A673 (cell line): ENCODE measurements around the gene UVRAG. TPM values are rescaled to one million over a fixed set of nuclear protein-coding genes. Genes with fewer than 3 reads are reported as not detected.
"Not testable (repeated sequence)": the region's sequence is repeated elsewhere in the genome, so short reads cannot be mapped to it uniquely, and the experiment has no call there.

Experiments used
- BruUV-seq: library from RNA; stranded (reverse); fragments of 400-500 nt; replicated peaks from 2 replicates; lab custom pipeline; 2021; lab: Mats Ljungman, UMichigan
- CTCF ChIA-PET: fragments of 300-600 bp; sonication (Branson Sonifier 250); formaldehyde crosslinking; loops from one replicate; lab custom pipeline; 2022; ENCODE audit warnings: antibody characterized with exemption; lab: Charles Lee
- POLR2A ChIA-PET: fragments of 300-600 bp; sonication (Branson Sonifier 250); formaldehyde crosslinking; loops from one replicate; lab custom pipeline; 2022; ENCODE audit warnings: antibody characterized with exemption; ENCODE audit not compliant: low non-redundant PET; lab: Charles Lee
- DNase-seq: peaks from one replicate; pipeline ENCODE4 v3.0.0-alpha.2; 2015; ENCODE audit warnings: low spot score
- H3K27ac ChIP-seq: fragments of 200-600 bp; sonication (generic); 2 replicates; pipeline ENCODE4 v1.5.1; 2016; ENCODE audit warnings: mixed run types, low read depth, mild to moderate bottlenecking, mixed read lengths, antibody characterized with exemption, low read length; ENCODE audit not compliant: poor library complexity, severe bottlenecking
- H3K27me3 ChIP-seq: fragments of 200-600 bp; sonication (generic); replicated peaks from 2 replicates; pipeline ENCODE4 v1.6.1; 2017; ENCODE audit warnings: mixed run types, low read depth, mild to moderate bottlenecking, mixed read lengths, antibody characterized with exemption, low read length; ENCODE audit not compliant: insufficient read depth, poor library complexity
- H3K36me3 ChIP-seq: fragments of 200-600 bp; sonication (generic); 2 replicates; pipeline ENCODE4 v1.6.1; 2016; ENCODE audit warnings: mixed run types, mild to moderate bottlenecking, mixed read lengths, antibody characterized with exemption, low read length; ENCODE audit not compliant: insufficient read depth, poor library complexity, severe bottlenecking
- H3K4me1 ChIP-seq: fragments of 200-600 bp; sonication (generic); 2 replicates; pipeline ENCODE4 v1.6.1; 2017; ENCODE audit warnings: mixed run types, mild to moderate bottlenecking, mixed read lengths, antibody characterized with exemption, low read length; ENCODE audit not compliant: insufficient read depth, poor library complexity, severe bottlenecking
- H3K4me3 ChIP-seq: fragments of 200-600 bp; sonication (generic); 2 replicates; pipeline ENCODE4 v1.5.1; 2016; ENCODE audit warnings: low read depth, mixed run types, mild to moderate bottlenecking, mixed read lengths, low read length; ENCODE audit not compliant: poor library complexity, severe bottlenecking
- H3K9me3 ChIP-seq: fragments of 200-600 bp; sonication (generic); 2 replicates; pipeline ENCODE4 v1.6.1; 2016; ENCODE audit warnings: mixed run types, low read depth, mild to moderate bottlenecking, mixed read lengths, antibody characterized with exemption, low read length; ENCODE audit not compliant: poor library complexity, severe bottlenecking
- CTCF ChIP-seq: fragments of 300-800, 200-600 bp; sonication (generic); conservative IDR thresholded peaks from 2 replicates; pipeline ENCODE4 v1.5.1; 2017; ENCODE audit warnings: low read depth, mild to moderate bottlenecking, antibody characterized with exemption, low read length, moderate library complexity, mixed read lengths
- EZH2 ChIP-seq: fragments of 200-600 bp; sonication (generic); IDR thresholded peaks from 2 replicates; pipeline ENCODE4 v1.6.1; 2017; ENCODE audit warnings: borderline replicate concordance, low read depth, mild to moderate bottlenecking, mixed read lengths, antibody characterized with exemption, low read length; ENCODE audit not compliant: poor library complexity, severe bottlenecking
- intact Hi-C: fragments of 100-400 bp; cut with micrococcal nuclease; formaldehyde crosslinking; loops from one replicate; pipeline ENCODE4 v1.10.0; 2022; ENCODE audit not compliant: unreplicated experiment
- total RNA-seq: library from RNA; stranded (reverse); gene quantifications from 2 replicates; pipeline ENCODE4 v1.2.3, GENCODE V29; 2021

UVRAG gene
- total RNA-seq, 1 experiment from 2014 or later: 21.1 TPM

GRCh38 chr11:75879737-75880136 is 64.7 kb downstream of the UVRAG start:
- Histone ChIP-seq H3K4me1 (no peaks in the 10 kb centered on the region), H3K27ac (no peak overlapping the region), H3K36me3 (no peaks in the 10 kb centered on the region), H3K27me3 (no peaks in the 10 kb centered on the region), H3K9me3 (no peaks in the 10 kb centered on the region), H3K4me3 (no peak overlapping the region)
- no peak for DNase-seq
- ChIA-PET POLR2A (no interaction called here), CTCF (no interaction called here)
- TF ChIP-seq CTCF (no peak), EZH2 (no peak)
- intact Hi-C loops: no loop called here
- no TSS peak for BruUV-seq

- H3K4me1 ChIP-seq, H3K9me3 ChIP-seq, BruUV-seq, H3K27me3 ChIP-seq, POLR2A ChIA-PET, intact Hi-C loops, H3K27ac ChIP-seq, H3K4me3 ChIP-seq, DNase-seq, H3K36me3 ChIP-seq: not testable (repeated sequence)
- CTCF ChIA-PET: interaction anchor here (0.6 kb wide), 2 partner anchors 196 to 305 kb away, joined by 4 to 10 read pairs; no protein-coding TSS in a partner anchor
Observed at GRCh38 chr11:75880343-75880742, 65.3 kb downstream of the UVRAG start.

- Histone ChIP-seq H3K9me3 (no peaks in the 10 kb centered on the region), H3K4me3 (no peak overlapping the region), H3K4me1 (peaks cover 7% of the 10 kb centered on the region), H3K27ac (no peak overlapping the region), H3K27me3 (no peaks in the 10 kb centered on the region), H3K36me3 (no peaks in the 10 kb centered on the region)
- CTCF ChIA-PET: no interaction called here
- no peak for TF ChIP-seq CTCF
- TF ChIP-seq EZH2: no peak
- no TSS peak for BruUV-seq
- DNase-seq: no peak
- intact Hi-C loops: no loop called here
- POLR2A ChIA-PET: no interaction called here
Observed at GRCh38 chr11:75884321-75884720, 69.3 kb downstream of the UVRAG start.

GRCh38 chr11:75888416-75888815 is 73.4 kb downstream of the UVRAG start:
- Histone ChIP-seq H3K27ac (no peak overlapping the region), H3K36me3 (no peaks in the 10 kb centered on the region), H3K4me1 (peaks cover 7% of the 10 kb centered on the region), H3K27me3 (no peaks in the 10 kb centered on the region), H3K4me3 (no peak overlapping the region), H3K9me3 (no peaks in the 10 kb centered on the region)
- ChIA-PET CTCF (no interaction called here), POLR2A (no interaction called here)
- no peak for TF ChIP-seq EZH2
- no peak for TF ChIP-seq CTCF
- DNase-seq: no peak
- intact Hi-C loops: no loop called here
- no TSS peak for BruUV-seq
